ENCODE data around the gene PTPRG.

Gene PTPRG

DNA sequence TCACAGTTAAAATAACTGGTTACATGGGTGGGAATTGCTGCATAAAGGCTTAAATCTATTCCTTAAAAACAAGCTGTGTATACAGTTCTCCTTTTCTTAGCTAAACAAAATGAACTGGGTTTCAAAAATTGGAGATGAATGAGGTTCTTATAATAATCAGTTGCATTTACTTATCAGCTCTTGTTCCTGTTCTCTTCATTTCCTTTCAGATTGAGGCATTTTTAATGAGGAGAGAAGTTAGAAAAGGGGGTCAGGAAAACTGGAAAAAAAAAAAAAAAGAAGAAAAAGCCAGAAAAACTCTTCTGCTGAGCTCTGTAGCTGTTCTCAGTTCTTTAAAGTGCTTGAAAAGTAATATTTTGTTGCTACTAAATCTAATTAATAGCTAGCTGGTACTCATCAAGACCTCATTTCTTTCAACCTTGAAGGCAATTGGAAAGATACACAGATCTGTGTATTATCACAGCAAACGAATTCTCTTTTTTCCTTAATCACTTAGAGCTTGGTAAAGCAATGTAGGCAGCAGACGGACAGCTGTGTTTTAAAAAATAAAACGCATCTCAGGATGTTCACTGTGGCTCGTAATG is 32.2 kb downstream of the PTPRG start:
- DNase-seq = no peak

DNA sequence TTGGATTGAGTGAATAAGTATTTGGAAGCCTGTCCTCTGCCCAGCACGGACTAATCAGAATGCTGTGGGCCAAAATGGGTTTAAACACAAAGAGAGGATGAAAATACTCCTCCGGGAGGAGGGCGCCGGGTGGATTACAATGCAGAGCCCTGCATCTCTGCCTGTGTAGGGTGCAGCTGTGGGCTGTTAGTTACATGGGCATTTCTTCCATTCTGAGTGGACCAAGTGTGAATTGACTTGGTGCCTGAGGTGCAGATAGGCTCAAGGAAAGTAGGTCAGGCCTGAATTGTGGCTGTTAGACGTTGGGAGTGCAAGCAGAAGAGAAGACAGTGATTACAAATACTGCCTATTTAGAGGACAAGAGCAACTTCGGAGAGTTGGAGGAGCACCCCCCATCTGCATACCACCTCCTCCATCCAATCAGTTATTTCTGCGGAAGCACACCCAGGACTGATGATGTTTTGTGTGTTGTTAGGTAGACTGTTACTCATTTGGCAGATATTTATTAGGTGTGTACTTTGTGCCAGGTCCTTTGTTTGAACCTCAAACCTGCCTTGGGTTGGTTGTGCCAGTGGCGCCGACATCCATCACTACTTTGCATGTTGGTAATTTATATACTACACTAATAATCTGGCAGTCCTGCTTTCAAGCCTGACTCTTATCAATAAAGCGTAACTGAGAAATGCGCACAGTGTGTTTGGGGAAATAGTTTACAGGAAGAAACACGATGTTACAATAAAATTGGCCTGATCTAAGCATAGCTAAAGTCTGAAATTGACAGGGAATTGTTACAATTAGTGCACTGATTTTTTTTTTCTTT is 33.0 kb downstream of the PTPRG start:
- no peak for DNase-seq

DNA sequence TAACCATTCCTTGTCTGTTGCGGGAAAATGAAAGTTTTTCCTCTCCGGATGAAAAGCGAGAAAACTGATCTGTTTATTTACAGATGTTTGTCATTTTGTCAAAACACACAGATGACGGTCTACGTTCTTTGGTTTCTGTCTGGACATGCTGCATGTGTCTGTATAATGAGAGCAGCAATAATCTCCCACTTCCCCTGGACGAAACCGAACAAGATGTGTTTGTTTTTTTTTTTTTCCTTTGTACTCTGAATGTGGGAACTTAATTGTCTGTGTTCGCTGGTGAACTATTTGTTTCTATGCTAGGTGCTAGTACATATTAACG is 33.6 kb downstream of the PTPRG start:
- DNase-seq = no peak

DNA sequence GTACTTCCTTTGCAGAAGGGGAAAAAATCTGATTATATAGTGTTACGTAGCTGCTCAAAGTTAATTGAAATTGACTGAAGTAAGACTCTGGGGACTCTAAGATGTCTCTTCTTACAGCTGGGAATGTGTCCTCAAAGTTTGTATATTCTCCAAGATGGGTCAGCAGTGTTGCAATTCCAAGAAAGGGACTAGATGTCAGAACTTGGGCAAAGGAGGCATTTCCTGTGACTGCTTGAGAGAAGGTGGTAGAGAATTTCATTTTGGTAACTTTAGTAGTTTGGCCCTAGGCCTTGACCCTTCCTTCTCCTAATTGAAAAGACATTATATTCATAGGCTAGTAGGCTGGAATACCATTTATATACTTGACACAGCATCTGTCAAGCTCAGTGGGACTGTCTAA is 33.9 kb downstream of the PTPRG start:
- DNase-seq = no peak

DNA sequence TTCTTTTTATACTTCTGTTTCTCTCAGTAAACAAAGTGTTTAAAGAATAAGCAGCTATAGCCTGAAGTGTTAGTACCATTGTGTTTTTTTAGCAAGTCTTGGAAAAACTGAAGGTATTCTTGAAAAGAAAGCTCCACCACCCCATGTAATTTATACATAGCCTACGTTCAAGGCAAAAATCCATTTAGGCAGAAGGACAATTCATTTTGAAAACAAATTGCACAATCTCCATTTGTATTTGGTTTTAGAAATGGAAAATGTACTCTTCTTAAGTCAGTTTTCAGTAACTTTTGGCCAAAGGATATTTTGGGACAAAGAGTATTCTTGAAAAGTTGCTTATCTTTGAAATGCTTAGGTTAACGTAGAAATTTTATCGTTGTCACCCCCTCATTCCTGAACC is 34.5 kb downstream of the PTPRG start:
- DNase-seq = no peak

DNA sequence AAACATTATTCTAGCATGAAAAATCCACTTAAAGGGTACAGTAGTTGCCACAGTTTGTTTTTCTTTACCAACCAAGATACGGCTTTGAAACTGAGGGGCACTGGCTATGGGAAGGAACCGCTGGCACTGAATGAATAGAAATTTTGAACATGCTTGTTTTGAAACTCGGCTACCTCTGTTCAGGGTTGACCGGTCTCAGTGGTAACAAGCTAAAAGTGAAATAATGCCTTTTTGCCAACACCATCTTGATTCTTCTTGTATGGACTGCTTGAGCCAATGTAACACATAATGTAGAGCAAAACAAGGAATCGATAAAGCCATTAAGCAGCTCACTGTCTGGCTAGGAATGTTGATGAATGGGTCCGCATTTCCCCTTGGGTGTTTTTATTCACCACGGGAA is 36.5 kb downstream of the PTPRG start:
- DNase-seq = no peak

DNA sequence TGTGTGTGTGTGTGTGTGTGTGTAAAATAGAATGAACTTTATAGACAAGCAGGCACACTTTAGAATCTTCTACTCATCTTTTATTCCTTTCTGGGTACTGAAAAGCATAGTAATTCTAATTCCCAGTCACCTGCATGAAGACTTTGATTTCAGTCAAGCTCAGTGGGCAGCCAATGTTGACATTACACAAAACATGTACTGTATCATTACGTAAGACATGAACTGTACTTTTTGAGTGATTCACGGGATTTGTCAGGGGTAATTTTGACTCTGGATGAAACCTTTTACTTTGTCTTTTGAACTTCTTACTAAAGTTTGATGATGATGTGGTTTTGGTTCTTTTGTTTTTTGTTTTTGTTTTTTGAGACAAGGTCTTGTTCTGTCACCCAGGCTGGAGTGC is 38.8 kb downstream of the PTPRG start:
- no peak for DNase-seq

DNA sequence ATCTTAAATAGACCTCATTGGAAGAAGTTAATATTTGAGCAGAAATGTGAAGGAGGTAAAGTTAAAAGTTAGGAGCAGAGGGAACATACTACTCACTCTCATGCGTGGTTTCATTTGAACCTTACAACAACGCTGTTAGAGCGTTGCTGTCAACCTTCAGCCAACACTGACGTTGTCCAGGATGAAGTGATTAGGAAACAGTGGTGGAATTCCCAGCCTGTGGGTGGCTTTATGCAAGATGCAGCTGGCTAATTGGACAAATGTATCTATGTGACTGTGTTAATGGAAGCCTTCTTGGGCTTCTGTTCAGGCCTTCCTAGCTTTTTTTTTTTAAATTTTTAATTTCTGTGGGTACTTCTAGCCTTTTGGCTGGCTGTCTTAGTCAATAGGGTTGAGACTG is 40.5 kb downstream of the PTPRG start:
- peak in 1 of 2 experiments; percentile 38 for DNase-seq

DNA sequence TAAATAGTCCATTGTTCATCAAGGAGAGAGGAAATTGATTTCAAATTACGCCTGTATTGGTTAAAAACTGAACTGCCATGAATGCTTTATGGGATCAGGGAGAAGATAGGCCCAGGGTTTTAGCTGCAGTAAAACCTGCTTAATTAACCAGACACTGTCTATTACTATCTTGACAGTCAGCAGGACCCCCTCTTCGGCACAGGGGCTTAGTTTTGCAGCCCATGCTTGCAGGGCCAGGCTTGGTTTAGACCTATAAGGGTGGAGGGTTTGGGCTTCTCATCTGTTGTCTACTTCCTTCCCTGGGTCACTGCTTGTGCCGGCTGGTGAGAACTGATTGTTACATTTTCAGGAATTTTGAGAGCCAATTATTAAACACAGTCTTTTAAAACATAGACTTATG is 41.1 kb downstream of the PTPRG start:
- no peak for DNase-seq

DNA sequence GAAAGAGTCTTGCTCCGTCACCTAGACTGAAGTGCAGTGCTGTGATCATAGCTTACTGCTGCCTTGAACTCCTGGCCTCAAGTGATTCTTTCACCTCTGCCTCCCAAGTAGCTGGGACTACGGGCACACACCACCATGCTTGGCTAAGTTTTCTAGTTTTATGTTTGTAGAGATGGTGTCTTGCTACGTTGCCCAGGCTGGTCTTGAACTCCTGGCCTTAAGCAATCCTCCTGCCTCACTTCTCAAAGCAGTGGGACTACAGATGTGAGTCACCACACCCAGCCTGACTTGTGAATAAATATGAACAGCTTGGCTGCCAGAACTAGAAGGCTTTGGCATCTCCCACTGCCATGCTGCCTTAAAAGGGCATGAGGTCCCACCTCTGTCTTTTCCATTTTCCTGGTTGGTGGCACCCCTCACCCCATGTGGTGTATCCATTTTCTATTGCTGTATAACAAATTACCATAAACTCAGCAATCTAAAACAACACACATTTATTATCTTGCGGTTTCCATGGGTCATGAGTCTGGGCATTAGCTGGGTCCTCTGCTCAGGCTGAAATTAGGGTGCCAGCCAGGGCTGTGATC is 44.3 kb downstream of the PTPRG start:
- DNase-seq = no peak

DNA sequence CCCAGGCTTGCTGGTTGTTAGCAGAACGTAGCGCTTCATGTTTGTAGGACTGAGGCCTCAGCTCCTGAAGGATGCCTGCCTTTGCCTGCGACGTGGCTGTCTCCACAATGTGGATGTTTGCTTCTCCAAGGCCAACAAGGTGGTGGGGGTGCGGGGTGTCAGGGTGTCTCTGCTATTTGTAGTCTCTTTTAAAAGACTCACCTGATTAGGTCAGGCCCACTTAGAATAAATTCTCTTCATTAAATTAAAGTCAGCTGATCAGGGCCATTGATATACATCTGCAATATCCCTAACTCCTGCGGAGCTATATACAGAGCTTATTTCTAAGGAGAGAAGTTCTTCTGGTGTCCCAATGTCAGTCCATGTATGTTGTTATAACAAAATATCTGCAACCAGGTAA is 44.8 kb downstream of the PTPRG start:
- DNase-seq = no peak

DNA sequence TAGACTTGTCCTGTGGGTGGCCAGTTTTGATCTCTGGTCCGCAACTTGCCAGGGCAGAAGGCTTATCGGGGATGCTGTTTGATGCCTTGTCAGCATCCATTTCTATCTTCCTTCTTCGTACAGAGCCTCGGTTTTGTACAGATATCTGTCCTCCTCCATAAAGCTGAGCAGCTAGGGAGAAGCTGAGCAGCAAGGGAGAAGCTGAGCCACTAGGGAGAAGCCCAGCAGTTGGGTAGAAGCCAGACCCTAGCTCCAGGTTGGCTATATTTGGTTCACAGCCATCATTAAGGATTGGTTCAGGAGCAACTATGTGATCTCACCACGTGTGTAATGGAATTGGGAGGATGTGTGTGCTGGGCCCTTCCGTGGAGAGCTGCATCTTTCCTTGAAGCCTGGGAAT is 46.7 kb downstream of the PTPRG start:
- no peak for DNase-seq

DNA sequence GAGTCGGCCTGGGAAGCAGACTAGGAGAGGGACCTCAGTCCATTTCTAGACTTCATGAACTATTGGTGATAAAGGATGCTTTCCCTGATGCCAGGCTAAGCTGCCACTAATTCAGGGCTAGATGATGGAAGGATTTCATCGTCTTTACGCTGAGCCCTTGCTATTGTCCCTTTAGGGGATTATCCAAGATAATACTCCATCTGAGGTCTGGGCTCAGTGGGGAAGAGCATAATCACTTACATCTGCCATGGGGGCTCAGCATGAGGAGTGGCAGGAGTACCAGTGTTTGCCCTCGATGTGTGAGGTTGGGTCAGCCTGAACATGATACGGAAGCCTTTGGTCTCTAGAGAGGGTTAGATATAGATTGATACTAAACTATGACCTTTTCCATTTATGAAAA is 47.3 kb downstream of the PTPRG start:
- DNase-seq = no peak

DNA sequence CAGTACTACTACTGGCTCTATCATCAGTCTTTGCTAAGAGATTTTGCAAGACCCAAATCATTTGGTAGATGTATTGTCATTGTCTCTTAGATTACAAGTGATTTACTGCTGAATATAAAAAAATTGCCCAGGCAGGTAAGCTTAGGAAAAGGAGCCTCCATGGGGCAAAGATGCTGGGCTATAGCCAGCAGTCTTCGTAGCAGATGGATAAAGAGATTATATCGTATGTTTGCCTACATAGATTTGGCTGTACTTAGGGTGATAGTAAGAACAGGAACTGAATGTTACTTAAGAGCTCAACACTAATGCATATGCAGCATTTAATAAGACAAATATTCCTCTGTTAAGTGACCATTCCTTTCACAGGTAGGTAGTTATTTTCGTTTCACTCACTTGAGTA is 48.9 kb downstream of the PTPRG start:
- no peak for DNase-seq

DNA sequence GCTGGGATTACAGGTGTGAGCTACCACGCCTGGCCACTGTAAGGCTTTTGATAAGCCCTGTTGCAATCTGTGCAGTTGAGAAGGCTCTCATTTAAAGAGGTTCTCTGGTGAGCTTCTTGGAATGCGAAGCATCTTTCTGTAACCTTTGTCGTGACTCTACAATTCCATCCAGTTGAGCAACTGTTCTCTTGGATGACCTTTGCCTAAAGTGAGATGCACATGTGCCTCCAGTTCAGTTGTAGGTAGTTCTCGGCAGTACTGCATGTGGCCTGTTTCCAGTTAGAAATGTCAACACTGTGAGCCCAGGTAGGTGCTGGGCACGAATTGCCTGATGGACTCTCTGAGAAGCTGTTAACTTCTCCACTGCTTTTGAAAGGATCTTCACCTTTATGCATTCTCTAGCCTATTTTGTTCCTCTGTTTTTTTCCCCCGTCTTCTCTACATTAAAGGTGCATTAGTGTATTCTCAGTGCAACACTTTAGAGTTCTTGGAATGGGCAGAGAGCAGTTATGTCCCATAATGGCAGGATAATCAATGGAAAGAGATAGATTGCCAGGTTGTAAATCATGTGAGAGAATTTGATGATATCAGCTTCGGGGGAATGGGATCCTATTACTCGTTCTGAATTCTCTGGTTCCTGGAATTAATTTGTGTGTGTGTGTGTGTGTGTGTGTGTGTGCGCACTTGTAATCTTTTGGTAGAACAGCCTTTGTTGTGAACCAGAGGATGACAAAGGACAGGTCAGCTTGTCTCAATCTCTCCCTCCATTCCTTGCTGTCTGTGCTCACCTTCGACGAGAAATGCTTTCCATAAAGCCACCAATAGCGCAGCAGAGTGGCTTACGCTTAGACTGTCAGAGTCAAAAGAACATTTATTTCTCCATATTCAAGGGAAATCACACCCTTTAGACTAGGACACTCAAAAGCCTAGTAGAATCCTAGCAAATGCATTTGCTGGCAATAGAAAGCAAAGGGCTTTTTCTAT is 51.1 kb downstream of the PTPRG start:
- no peak for DNase-seq

DNA sequence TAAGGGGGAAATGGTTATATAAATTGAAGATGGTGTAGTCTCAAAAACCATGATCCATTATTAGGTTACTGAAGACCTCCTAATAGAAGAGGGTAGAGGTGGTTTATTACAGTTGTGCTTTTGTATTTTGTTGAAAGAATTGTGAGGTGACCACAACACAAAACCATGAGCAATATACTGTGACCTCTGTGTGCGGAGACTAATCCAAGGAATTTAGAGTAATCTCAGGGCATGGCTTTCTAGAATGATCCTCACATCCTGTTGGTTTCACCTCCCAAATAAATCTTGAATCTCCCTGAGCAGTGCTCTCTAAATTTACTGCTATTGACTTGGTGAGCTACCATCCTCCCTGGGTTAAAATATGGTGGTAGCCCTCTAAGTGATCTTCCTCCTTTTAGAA is 52.3 kb downstream of the PTPRG start:
- no peak for DNase-seq

DNA sequence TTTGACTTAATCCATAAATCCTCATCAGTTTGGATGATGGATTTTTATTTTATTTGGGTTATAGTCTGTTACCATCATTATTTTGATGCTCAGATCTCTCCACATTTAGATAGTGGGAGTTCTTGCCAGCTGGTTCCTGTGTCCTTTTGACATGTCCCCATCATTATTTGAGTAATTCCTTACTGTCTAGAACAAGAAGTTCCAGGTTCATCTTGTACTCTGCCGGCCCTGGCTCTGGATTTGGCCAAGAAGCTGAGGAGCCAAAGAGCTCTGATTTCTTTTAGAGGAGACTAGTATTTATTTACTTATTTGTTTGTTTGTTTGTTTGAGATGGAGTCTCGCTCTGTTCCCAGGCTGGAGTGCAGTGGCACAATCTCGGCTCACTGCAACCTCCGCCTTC is 54.3 kb downstream of the PTPRG start:
- no peak for DNase-seq

DNA sequence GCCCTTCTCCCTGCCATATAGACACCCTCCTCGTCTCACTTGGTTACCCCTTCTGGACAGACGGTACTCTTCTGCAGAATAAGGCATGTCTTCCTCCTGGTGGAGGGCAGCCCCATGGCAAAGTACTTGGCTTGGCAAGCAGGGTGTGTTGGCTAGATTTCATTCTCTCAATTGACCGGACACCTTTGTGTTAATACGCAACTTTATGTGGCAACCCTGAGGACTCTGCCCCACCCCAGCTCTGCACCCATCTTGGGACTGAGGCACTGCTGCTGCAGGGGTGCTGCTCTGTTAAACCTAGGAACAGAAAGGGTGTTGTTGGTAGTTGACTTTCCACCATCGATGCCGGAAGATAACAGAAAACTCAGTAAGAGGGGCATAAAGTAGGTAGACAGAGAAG is 55.2 kb downstream of the PTPRG start:
- DNase-seq = no peak

DNA sequence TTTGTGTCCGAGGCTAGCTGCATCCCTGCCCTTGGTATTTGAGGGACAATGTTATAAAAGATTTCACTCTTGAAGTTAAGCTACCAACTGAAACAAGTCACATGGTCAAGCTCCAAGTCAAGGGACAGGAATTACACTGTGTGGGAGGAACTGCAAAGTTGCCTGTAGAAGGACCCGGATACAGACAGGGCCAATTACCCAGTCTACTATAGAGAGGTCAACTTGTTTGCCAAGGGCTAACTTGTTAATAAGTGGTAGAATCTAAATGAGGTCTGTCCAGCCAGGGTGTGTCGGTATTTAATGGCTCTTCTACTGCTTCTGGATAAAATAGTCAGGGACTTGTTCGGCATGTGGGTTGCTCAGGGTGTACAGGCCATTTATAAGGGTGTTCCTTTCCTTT is 55.7 kb downstream of the PTPRG start:
- no peak for DNase-seq

DNA sequence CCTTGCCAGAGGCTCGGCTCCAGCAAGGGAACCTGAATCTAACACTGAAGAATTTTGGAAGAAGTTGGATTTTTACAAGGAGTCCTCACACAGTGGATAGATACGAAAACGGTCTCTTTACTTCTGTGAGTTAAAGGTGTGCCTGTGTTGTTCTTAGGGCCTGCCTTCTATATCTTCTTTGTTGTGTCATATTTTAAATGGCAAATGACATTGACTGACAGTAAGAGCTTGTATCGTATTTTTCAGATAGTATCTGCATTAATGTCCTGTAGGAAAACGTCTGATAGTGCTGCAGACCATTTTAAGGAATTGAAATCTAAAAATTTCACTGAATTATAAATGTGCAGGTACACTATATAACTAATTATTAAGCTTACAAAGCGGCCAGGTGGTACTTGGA is 56.3 kb downstream of the PTPRG start:
- DNase-seq = no peak

DNA sequence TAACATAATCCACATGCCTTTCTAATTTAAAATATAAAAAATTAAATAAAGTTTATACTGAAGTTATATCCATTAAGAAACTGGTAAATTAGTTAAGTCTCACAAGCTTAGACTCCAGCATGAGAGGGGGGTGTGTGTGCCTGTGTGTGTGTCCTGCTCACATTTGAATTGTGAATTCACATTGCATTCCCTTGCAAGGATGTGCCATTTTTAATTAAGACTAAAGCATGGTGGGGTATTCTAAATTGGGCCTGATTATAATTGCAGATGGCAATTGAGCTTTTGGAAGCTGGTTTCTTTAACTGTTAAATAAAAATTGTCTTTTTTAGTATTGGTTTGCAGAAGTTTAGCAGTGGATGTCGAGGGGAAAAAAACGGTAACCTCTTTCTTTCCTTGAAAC is 56.9 kb downstream of the PTPRG start:
- no peak for DNase-seq

DNA sequence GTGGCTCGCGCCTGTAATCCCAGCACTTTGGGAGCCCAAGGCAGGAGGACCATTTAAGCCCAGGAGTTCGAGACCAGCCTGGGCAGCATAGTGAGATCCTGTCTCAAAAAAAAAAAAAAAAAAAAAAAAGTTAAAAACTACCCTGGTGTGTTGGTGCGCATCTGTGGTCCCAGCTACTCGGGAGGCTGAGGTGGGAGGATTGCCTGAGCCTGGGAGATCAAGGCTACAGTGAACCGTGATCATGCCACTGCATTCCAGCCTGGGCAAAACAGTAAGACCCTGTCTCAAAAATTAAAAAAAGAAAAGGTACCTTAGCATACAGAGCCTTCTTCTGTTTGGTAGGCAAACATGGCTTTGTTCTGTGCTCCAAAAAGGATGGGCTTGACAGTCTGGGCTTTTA is 57.5 kb downstream of the PTPRG start:
- no peak for DNase-seq

DNA sequence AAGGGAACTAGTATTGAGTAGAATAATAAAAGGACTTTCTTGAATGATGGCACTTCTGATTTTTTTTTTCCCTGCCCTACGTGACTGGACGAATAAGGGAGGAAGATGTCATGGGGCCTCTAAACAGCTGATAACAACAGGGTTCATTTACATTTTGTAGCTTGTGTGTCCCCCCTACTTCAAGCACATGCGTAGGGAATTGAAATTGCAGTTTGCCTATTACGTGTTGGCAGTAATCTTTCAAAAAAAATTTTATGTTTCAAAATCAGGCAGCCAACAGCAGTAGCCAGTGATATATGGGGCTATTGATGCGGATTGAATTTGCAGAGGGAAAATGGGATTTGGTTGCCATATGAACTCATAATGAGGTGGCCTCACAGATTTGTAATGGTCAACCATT is 58.7 kb downstream of the PTPRG start:
- DNase-seq = no peak

DNA sequence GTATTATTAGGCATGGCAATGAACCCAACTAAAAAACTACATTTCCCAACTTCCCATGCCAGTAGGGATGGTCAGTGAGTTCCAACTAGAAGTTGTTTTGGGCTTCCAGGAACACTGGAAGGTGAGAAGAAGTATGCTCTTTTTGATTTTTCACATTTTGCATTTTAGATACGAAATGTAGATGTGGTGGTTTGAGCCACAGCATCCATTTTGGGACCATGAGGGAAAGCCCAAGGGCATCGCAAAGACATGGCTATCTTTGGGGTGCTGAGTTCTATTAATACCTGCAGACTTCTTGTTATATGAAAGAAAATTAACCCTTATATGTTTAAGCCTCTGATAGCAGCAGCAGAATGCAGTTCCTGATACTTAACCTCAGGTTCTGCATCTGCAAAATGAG is 62.9 kb downstream of the PTPRG start:
- no peak for DNase-seq
